DND-41 (cell line): ENCODE measurements around the gene F7.

ENCODE experiments used
- EZH2 ChIP-seq: IDR thresholded peaks from 3 replicates; pipeline ENCODE4 v1.6.1; 2012; ENCODE audit warnings: borderline replicate concordance, low read depth, mild to moderate bottlenecking, moderate library complexity, low read length, inconsistent platforms; ENCODE audit not compliant: severe bottlenecking
- TF ChIP-seq, protein P1 (sequence below): IDR thresholded peaks from 2 replicates; pipeline ENCODE4 v1.5.1; 2012; ENCODE audit warnings: borderline replicate concordance, low read length, moderate library complexity, mild to moderate bottlenecking; ENCODE audit not compliant: poor library complexity, severe bottlenecking; ENCODE audit errors: extremely low read depth

GRCh38 chr13:113166681-113167080 is 61.1 kb downstream of the F7 start:
- no peak for TF ChIP-seq EZH2
- TF ChIP-seq, protein P1, sequence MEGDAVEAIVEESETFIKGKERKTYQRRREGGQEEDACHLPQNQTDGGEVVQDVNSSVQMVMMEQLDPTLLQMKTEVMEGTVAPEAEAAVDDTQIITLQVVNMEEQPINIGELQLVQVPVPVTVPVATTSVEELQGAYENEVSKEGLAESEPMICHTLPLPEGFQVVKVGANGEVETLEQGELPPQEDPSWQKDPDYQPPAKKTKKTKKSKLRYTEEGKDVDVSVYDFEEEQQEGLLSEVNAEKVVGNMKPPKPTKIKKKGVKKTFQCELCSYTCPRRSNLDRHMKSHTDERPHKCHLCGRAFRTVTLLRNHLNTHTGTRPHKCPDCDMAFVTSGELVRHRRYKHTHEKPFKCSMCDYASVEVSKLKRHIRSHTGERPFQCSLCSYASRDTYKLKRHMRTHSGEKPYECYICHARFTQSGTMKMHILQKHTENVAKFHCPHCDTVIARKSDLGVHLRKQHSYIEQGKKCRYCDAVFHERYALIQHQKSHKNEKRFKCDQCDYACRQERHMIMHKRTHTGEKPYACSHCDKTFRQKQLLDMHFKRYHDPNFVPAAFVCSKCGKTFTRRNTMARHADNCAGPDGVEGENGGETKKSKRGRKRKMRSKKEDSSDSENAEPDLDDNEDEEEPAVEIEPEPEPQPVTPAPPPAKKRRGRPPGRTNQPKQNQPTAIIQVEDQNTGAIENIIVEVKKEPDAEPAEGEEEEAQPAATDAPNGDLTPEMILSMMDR, result no peak
